Left lung (tissue), 10 donors: ENCODE data around the gene KDM4C. TPM values are rescaled to one million over a fixed set of nuclear protein-coding genes. Genes with fewer than 3 reads are reported as not detected.

ENCODE experiments used
- ATAC-seq: fragments of 200-7000 bp; cut with Tn5 transposase; one replicate; pipeline ENCODE4 v1.9.1; 2020; ENCODE audit warnings: moderate library complexity
- DNase-seq, 4 donors: peaks; one replicate each; pipeline ENCODE4 v3.0.0-alpha.2; 2013 to 2020
- H3K27ac ChIP-seq, 2 donors: fragments of 200-600 bp; sonication (generic) in 1 of 2; one replicate each; pipeline versions ENCODE4 v1.5.0 to v1.8.0; 2020 to 2021
- H3K27me3 ChIP-seq, 2 donors: fragments of 200-600 bp; sonication (generic) in 1 of 2; one replicate each; pipeline versions ENCODE4 v1.5.0 to v1.8.0; 2020 to 2021
- H3K36me3 ChIP-seq, 2 donors: fragments of 200-600 bp; sonication (generic) in 1 of 2; one replicate each; pipeline versions ENCODE4 v1.5.0 to v1.8.0; 2020 to 2021
- H3K4me1 ChIP-seq, 2 donors: fragments of 200-600 bp; one replicate each; pipeline ENCODE4 v1.8.0; 2021
- H3K4me3 ChIP-seq, 2 donors: fragments of 200-600 bp; sonication (generic) in 1 of 2; one replicate each; pipeline versions ENCODE4 v1.5.0 to v1.8.0; 2020 to 2021; ENCODE audit warnings: mild to moderate bottlenecking in 1 of 2
- H3K9me3 ChIP-seq, 2 donors: fragments of 200-600 bp; sonication (generic) in 1 of 2; one replicate each; pipeline versions ENCODE4 v1.5.0 to v1.8.0; 2020 to 2021
- intact Hi-C, 2 donors: fragments of 100-400 bp; cut with DNase I; formaldehyde crosslinking; loops; one replicate each; pipeline versions ENCODE4 v1.11.2 to v1.14.2; 2022
- polyA plus RNA-seq, 6 donors: library from polyadenylated mRNA; unstranded; fragments of 120-200 nt; gene quantifications; one replicate each; pipeline ENCODE4 v1.2.1, GENCODE V29; 2013; ENCODE audit not compliant: insufficient read length in 6 of 6
- total RNA-seq, 2 donors: library from RNA; stranded (reverse); fragmentation: NEBNext Ultra II Directional; extraction: Animal tissue kit (Norgen Biotek cat#: 25700); gene quantifications; one replicate each; pipeline ENCODE4 v1.2.1, GENCODE V29; 2021
- TF ChIP-seq, protein P1 (sequence below), 2 donors: fragments of 200-600 bp; sonication (generic) in 1 of 2; IDR thresholded peaks; one replicate each; pipeline versions ENCODE4 v1.5.0 to v1.8.0; 2021; ENCODE audit warnings: antibody characterized with exemption in 2 of 2
- donor health status: DM: no; HTN: yes; CAD: no.
- donor health status: DM: no; HTN: no; CAD: no.

Gene KDM4C
- total and polyA plus RNA-seq, 8 donors, result 11.7 to 34.8 (median 15.2) TPM

DNA sequence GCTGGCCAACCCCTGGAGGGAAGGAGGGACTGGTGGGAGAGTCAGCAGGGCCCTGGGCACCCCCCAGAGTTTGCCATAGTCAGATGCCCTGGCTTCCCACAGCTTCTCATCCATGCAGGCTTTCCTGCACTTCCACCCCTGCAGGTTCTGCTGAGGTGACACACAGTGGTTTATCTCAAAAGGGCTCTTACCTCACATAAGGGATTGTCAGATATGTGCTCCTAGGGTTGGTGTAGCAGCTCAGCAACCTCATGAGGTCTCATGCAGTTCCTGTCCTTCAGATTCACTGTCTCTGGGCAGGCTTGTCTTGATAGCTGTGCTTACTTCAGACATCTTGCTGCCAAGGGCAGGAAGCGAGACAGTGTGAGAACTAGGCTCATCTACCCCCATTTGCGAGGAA is 143.4 kb downstream of the KDM4C start:
- TF ChIP-seq, protein P1, sequence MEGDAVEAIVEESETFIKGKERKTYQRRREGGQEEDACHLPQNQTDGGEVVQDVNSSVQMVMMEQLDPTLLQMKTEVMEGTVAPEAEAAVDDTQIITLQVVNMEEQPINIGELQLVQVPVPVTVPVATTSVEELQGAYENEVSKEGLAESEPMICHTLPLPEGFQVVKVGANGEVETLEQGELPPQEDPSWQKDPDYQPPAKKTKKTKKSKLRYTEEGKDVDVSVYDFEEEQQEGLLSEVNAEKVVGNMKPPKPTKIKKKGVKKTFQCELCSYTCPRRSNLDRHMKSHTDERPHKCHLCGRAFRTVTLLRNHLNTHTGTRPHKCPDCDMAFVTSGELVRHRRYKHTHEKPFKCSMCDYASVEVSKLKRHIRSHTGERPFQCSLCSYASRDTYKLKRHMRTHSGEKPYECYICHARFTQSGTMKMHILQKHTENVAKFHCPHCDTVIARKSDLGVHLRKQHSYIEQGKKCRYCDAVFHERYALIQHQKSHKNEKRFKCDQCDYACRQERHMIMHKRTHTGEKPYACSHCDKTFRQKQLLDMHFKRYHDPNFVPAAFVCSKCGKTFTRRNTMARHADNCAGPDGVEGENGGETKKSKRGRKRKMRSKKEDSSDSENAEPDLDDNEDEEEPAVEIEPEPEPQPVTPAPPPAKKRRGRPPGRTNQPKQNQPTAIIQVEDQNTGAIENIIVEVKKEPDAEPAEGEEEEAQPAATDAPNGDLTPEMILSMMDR (IDR thresholded peaks at IDR 0.05), result no peak
- Histone ChIP-seq H3K36me3 (no peaks in the 10 kb centered on the region), H3K4me3 (no peak overlapping the region), H3K27ac (no peak overlapping the region), H3K27me3 (no peaks in the 10 kb centered on the region), H3K9me3 (no peaks in the 10 kb centered on the region), H3K4me1 (peaks cover 0 to 3% of the 10 kb centered on the region in 2 donors)
- ATAC-seq (no peak), DNase-seq (no peak)
- intact Hi-C loops, result no loop called here

DNA sequence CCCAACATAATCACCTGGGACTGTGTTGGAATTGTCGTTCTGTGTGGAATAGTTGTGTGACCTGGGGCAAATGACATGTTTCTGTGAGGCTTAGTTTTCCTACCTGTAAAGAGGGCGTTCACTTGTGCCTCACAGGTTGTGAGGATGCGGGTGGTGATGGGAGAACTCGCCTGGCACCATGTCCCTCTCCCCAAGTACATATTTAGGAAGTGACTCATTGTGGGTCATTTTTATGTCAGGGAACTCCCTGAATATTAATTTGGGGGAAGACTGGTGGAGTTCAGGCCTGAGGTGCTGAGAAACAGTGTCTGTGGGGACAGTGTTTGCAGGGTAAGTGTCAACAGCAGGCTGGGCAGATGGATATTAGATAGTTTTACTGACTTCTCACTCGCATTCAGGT is 144.7 kb downstream of the KDM4C start:
- H3K27ac ChIP-seq, result no peak overlapping the region
- no peak overlapping the region for H3K4me3 ChIP-seq
- TF ChIP-seq, protein P1 (IDR thresholded peaks at IDR 0.05), result no peak
- peaks cover 0 to 3% of the 10 kb centered on the region in 2 donors for H3K4me1 ChIP-seq
- DNase-seq, result no peak
- H3K27me3 ChIP-seq, result no peaks in the 10 kb centered on the region
- no peaks in the 10 kb centered on the region for H3K9me3 ChIP-seq
- intact Hi-C loops, result no loop called here
- no peak for ATAC-seq
- H3K36me3 ChIP-seq, result no peaks in the 10 kb centered on the region

DNA sequence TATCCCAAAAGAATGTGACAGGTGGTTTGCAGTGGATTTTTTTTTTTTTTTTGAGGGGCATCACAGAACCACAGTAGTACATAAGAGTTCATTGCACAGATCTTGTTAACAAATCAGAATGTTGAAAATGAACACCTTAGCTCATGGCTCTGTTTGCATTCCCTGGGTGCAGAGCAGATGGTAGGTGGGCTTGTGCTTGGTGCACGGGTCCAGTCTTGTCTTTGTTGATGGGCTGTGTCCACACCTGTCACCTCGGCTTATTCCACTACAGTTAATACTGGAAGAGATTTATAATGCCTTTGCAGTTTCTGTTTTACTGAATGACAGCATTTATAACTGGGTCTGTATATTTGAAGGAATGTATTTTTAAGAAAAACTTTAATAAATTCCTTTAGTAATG is 146.6 kb downstream of the KDM4C start:
- H3K9me3 ChIP-seq, result no peaks in the 10 kb centered on the region
- no peaks in the 10 kb centered on the region for H3K27me3 ChIP-seq
- H3K36me3 ChIP-seq, result no peaks in the 10 kb centered on the region
- ATAC-seq (no peak), DNase-seq (no peak)
- no peak overlapping the region for H3K4me3 ChIP-seq
- peaks cover 0 to 3% of the 10 kb centered on the region in 2 donors for H3K4me1 ChIP-seq
- no peak overlapping the region for H3K27ac ChIP-seq
- TF ChIP-seq, protein P1 (IDR thresholded peaks at IDR 0.05), result no peak
- intact Hi-C loops, result no loop called here

DNA sequence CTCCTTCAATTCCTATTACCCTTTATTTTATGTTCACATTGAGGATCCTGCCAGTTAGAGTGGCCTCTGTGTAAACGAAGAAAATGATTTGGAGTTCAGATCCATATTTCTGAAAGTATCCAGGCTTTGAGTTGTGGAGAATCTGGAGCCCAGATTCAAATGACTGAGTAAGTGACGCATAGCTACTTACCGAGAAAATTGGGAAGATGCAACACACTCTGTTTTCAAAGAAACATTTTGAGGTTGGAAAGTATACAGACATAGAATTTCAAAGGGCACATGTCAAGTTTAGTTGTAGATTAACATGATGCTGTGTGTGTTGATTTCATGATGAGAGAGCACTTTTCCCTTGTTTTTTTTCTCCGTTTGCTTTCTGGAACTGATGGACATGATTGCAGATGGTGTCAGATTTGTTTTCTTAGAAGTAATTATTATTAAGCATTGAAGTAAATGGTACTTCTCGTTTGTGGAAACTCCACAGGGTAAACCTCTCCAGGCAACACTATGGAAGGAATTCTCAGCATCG is 148.1 kb downstream of the KDM4C start:
- no peak overlapping the region for H3K4me3 ChIP-seq
- no peaks in the 10 kb centered on the region for H3K36me3 ChIP-seq
- H3K27ac ChIP-seq, result no peak overlapping the region
- H3K4me1 ChIP-seq, result peaks cover 0 to 3% of the 10 kb centered on the region in 2 donors
- H3K27me3 ChIP-seq, result no peaks in the 10 kb centered on the region
- TF ChIP-seq, protein P1 (IDR thresholded peaks at IDR 0.05), result no peak
- H3K9me3 ChIP-seq, result no peaks in the 10 kb centered on the region
- no peak for DNase-seq
- no peak for ATAC-seq
- intact Hi-C loops, result no loop called here

DNA sequence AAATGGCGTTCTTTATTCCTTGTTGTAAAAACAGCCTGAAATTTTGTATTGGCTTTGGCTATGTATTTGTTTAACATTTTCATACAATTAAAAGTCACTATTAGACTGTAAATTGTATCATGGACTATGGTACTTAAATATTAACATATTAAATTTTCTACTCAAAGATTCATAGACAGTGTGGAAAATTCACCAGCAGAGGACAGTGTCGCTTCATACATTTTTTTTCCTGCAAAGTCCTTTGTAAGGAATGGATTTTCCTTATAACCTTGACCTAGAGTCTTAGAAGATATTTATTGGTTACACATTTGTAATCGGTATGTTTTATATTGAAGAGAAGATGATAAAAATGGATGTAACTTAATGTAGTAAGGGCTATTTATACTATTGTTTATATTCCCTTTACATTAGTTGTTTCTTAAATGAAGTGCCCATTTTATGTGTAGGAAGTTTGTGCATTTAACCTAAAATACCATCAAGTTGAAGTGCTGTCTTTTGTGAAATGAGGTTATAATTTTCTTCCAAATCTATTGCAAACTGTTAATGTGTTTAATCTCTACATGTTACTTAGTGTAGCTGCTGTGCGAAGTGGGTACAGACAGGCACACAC is 150.1 kb downstream of the KDM4C start:
- no peaks in the 10 kb centered on the region for H3K27me3 ChIP-seq
- no peaks in the 10 kb centered on the region for H3K4me1 ChIP-seq
- H3K36me3 ChIP-seq, result no peaks in the 10 kb centered on the region
- H3K27ac ChIP-seq, result no peak overlapping the region
- H3K9me3 ChIP-seq, result no peaks in the 10 kb centered on the region
- H3K4me3 ChIP-seq, result no peak overlapping the region
- intact Hi-C loops, result no loop called here
- ATAC-seq (peak; percentile 30), DNase-seq (peak in 1 of 4 donors; percentile 52)
- TF ChIP-seq, protein P1 (IDR thresholded peaks at IDR 0.05), result peak in 1 of 2 donors; percentile 54
